Measurements from ENCODE around the gene PCNX1.

PCNX1 gene

DNA sequence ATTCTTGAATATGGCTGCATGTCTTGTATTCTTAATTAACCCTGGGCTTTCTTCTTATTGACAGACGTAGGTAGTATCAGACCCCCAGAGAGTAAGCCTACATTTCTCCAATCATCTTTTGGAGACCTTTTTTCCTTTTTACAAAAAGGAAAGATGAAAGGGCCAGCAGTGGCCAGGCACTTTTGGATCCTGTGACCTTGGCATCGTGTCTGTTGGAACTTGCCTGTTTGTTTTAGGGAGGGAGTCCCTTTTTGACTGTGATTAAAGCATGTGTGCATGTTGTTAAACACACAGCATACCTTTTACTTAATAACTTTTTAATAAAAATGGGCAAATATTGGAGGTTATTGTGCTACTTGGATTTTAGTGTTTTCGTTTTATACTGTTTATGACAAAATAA, 57.2 kb downstream of the PCNX1 start:
- Histone ChIP-seq H3F3A (ENCODE audit: insufficient read depth) (no peaks in the 10 kb centered on the region), H2AFZ (ENCODE audit: low read depth, low read length, severe bottlenecking) (no peak overlapping the region), H3K4me3 (ENCODE audit: insufficient read depth, low read length, poor library complexity, severe bottlenecking) (no peak overlapping the region), H3K36me3 (ENCODE audit: low read length) (no peaks in the 10 kb centered on the region; the same call in 1 of the 2 replicates), H4K20me1 (ENCODE audit: low read depth, low read length) (no peaks in the 10 kb centered on the region), H3K79me2 (ENCODE audit: insufficient read depth, low read length) (no peaks in the 10 kb centered on the region), H3K27me3 (ENCODE audit: low read length) (no peaks in the 10 kb centered on the region), H3K9me2 (replicated peaks; ENCODE audit: insufficient read depth, low read length) (no peaks in the 10 kb centered on the region), H3K9me3 (ENCODE audit: insufficient read depth, low read length) (no peaks in the 10 kb centered on the region), H3K4me2 (ENCODE audit: low read depth, low read length, poor library complexity, severe bottlenecking) (no peak overlapping the region), H3K9ac (ENCODE audit: low read length) (no peak overlapping the region), H3K27ac (ENCODE audit: low read depth, low read length) (no peak overlapping the region)
- TF ChIP-seq CTCF (IDR thresholded peaks at IDR 0.05; ENCODE audit: insufficient read depth, low read length, poor library complexity, severe bottlenecking) (no peak), EZH2phosphoT487 (conservative IDR thresholded peaks at IDR 0.05; ENCODE audit: low read length) (no peak)

DNA sequence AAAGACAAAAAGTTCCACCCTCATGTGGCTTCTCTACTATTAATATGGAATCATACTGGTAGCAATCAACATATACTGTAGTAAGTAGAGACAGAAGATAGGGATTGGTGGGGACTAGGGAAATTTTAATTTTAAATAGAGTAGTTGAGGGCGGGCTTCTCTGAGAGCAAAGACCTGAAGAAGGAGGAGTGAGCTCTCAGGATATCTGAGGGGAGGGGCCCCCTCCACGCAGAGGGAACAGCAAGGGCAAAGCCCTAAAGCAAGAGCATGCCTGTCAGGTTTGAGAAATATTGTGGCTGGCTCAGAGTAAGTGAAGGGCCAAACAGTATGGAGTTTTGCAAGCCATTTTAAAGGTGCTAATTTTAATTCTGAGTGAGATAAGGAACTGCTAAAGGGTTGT, 64.3 kb downstream of the PCNX1 start:
- H3K36me3 ChIP-seq (ENCODE audit: low read length): no peaks in the 10 kb centered on the region
- TF ChIP-seq EZH2phosphoT487 (conservative IDR thresholded peaks at IDR 0.05; ENCODE audit: low read length): no peak
- no peak for TF ChIP-seq CTCF (IDR thresholded peaks at IDR 0.05; ENCODE audit: insufficient read depth, low read length, poor library complexity, severe bottlenecking)
- no peaks in the 10 kb centered on the region for H3K9me2 ChIP-seq (replicated peaks; ENCODE audit: insufficient read depth, low read length)
- H3K4me3 ChIP-seq (ENCODE audit: insufficient read depth, low read length, poor library complexity, severe bottlenecking): no peak overlapping the region
- H3K27me3 ChIP-seq (ENCODE audit: low read length): no peaks in the 10 kb centered on the region
- H2AFZ ChIP-seq (ENCODE audit: low read depth, low read length, severe bottlenecking): no peak overlapping the region
- H3F3A ChIP-seq (ENCODE audit: insufficient read depth): no peaks in the 10 kb centered on the region
- no peaks in the 10 kb centered on the region for H4K20me1 ChIP-seq (ENCODE audit: low read depth, low read length)
- H3K4me2 ChIP-seq (ENCODE audit: low read depth, low read length, poor library complexity, severe bottlenecking): no peak overlapping the region
- no peak overlapping the region for H3K9ac ChIP-seq (ENCODE audit: low read length)
- no peaks in the 10 kb centered on the region for H3K9me3 ChIP-seq (ENCODE audit: insufficient read depth, low read length)
- no peak overlapping the region for H3K27ac ChIP-seq (ENCODE audit: low read depth, low read length)
- H3K79me2 ChIP-seq (ENCODE audit: insufficient read depth, low read length): no peaks in the 10 kb centered on the region

GRCh38 chr14:70972107-70972976, 65.1 kb downstream of the PCNX1 start:
- no peak overlapping the region for H3K27ac ChIP-seq (ENCODE audit: low read depth, low read length)
- H3F3A ChIP-seq (ENCODE audit: insufficient read depth): no peaks in the 10 kb centered on the region
- H3K27me3 ChIP-seq (ENCODE audit: low read length): no peaks in the 10 kb centered on the region
- no peaks in the 10 kb centered on the region for H3K9me3 ChIP-seq (ENCODE audit: insufficient read depth, low read length)
- H3K9ac ChIP-seq (ENCODE audit: low read length): no peak overlapping the region
- no peaks in the 10 kb centered on the region for H4K20me1 ChIP-seq (ENCODE audit: low read depth, low read length)
- H3K9me2 ChIP-seq (replicated peaks; ENCODE audit: insufficient read depth, low read length): no peaks in the 10 kb centered on the region
- TF ChIP-seq EZH2phosphoT487 (conservative IDR thresholded peaks at IDR 0.05; ENCODE audit: low read length) (no peak), CTCF (IDR thresholded peaks at IDR 0.05; ENCODE audit: insufficient read depth, low read length, poor library complexity, severe bottlenecking) (peak; percentile 87)
- H3K79me2 ChIP-seq (ENCODE audit: insufficient read depth, low read length): no peaks in the 10 kb centered on the region
- no peak overlapping the region for H3K4me3 ChIP-seq (ENCODE audit: insufficient read depth, low read length, poor library complexity, severe bottlenecking)
- H2AFZ ChIP-seq (ENCODE audit: low read depth, low read length, severe bottlenecking): no peak overlapping the region
- no peak overlapping the region for H3K4me2 ChIP-seq (ENCODE audit: low read depth, low read length, poor library complexity, severe bottlenecking)
- H3K36me3 ChIP-seq (ENCODE audit: low read length): no peaks in the 10 kb centered on the region

Data from SU-DHL-6 (cell line).